ENCODE results near the gene TRIM40.
A peak's percentile ranks its signal among the peaks of the same experiment; 100 is the strongest.
"Not testable (repeated sequence)": the region's sequence is repeated elsewhere in the genome, so short reads cannot be mapped to it uniquely, and the experiment has no call there.

TRIM40 gene

GRCh38 chr6:30163090-30163917 is 27.4 kb downstream of the TRIM40 start, which contains the start of gene TRIM15:
TRIM15 (plus strand) TSS chr6:30163546; CDS start chr6:30163685, 139 bp downstream.
- DNase-seq (ENCODE audit: low read depth in 2 of 2) = peak; percentile 54 to 61

- DNase-seq (ENCODE audit: low read depth in 2 of 2) = no peak
These were observed 28.1 kb downstream of the TRIM40 start for GRCh38 chr6:30163918-30164654.

- DNase-seq (ENCODE audit: low read depth in 2 of 2) = no peak
These were observed 28.8 kb downstream of the TRIM40 start for GRCh38 chr6:30164714-30165113.

- not testable (repeated sequence) for DNase-seq (ENCODE audit: low read depth in 2 of 2)
These were observed 29.3 kb downstream of the TRIM40 start for GRCh38 chr6:30165238-30165637.

GRCh38 chr6:30167101-30167500 is 31.2 kb downstream of the TRIM40 start:
- DNase-seq (ENCODE audit: low read depth in 2 of 2) = no peak

GRCh38 chr6:30168741-30169140 is 32.8 kb downstream of the TRIM40 start:
- DNase-seq (ENCODE audit: low read depth in 2 of 2) = no peak

GRCh38 chr6:30169658-30170614 is 34.0 kb downstream of the TRIM40 start:
- no peak for DNase-seq (ENCODE audit: low read depth in 2 of 2)

- no peak for DNase-seq (ENCODE audit: low read depth in 2 of 2)
These were observed 35.9 kb downstream of the TRIM40 start for GRCh38 chr6:30171677-30172471.

- no peak for DNase-seq (ENCODE audit: low read depth in 2 of 2)
These were observed 36.7 kb downstream of the TRIM40 start for GRCh38 chr6:30172681-30173080.

- no peak for DNase-seq (ENCODE audit: low read depth in 2 of 2)
These were observed 39.8 kb downstream of the TRIM40 start for GRCh38 chr6:30175765-30176164.

GRCh38 chr6:30178837-30179236 is 42.9 kb downstream of the TRIM40 start:
- DNase-seq (ENCODE audit: low read depth in 2 of 2) = no peak

GRCh38 chr6:30180145-30180544 is 44.2 kb downstream of the TRIM40 start:
- DNase-seq (ENCODE audit: low read depth in 2 of 2) = no peak

GRCh38 chr6:30184417-30185031 is 48.6 kb downstream of the TRIM40 start:
- DNase-seq (ENCODE audit: low read depth in 2 of 2) = no peak

- DNase-seq (ENCODE audit: low read depth in 2 of 2) = no peak
These were observed 50.0 kb downstream of the TRIM40 start for GRCh38 chr6:30185846-30186484.

GRCh38 chr6:30188541-30188940 is 52.6 kb downstream of the TRIM40 start:
- no peak for DNase-seq (ENCODE audit: low read depth in 2 of 2)

GRCh38 chr6:30192076-30192475 is 56.1 kb downstream of the TRIM40 start:
- no peak for DNase-seq (ENCODE audit: low read depth in 2 of 2)

- no peak for DNase-seq (ENCODE audit: low read depth in 2 of 2)
These were observed 59.1 kb downstream of the TRIM40 start for GRCh38 chr6:30194797-30195690.

- DNase-seq (ENCODE audit: low read depth in 2 of 2) = no peak
These were observed 60.0 kb downstream of the TRIM40 start for GRCh38 chr6:30195951-30196350.

- DNase-seq (ENCODE audit: low read depth in 2 of 2) = no peak
These were observed 60.4 kb downstream of the TRIM40 start for GRCh38 chr6:30196376-30196775.
